Measurements from ENCODE around the gene NRL.

DNA sequence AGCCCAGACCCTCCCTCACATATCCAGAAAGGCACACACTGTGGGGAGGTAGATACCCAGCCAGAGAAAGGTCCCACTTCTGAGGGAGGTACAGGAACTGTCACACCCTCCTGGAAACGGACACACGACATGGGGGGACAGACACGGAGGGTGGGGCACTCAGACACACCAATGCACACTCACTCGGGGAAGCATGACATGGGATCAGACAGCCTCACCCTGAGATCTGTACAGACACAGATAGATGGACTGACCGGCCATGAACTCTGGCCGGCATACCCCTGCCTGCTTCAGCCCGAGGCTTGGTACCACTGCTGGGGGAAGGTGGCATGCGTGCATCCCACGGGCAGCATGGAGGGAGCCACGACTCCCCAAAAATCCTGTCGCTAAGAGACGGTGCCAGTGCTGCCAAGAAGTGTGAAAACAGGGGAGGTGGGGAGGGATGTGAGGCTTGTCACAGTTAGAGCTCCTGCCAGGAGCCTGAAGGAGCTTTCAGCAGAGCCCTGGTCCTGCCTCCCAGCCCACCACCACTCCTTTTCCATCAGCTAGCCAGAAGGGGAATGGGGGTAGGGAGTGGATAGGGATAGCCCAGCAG is 42.8 kb downstream of the NRL start:
- TF ChIP-seq CTCF (IDR thresholded peaks at IDR 0.05 in 2 of 3, conservative IDR thresholded peaks at IDR 0.05 in 1 of 3; ENCODE audit: borderline replicate concordance in 1 of 3, insufficient read depth in 1 of 3, low read depth in 2 of 3, low read length in 2 of 3) = no peak
- TF ChIP-seq SRF (IDR thresholded peaks at IDR 0.05; ENCODE audit: low read depth) = no peak

Data from HCT116 (cell line).